ENCODE data around the gene CRYBB1.

The CRYBB1 gene

GRCh38 chr22:26574001-26574723 is 43.7 kb downstream of the CRYBB1 start:
- DNase-seq = no peak

- DNase-seq = no peak
Measured at GRCh38 chr22:26573026-26573662, 44.7 kb downstream of the CRYBB1 start.

GRCh38 chr22:26570864-26571525 is 46.8 kb downstream of the CRYBB1 start:
- no peak for DNase-seq

- peak; percentile 5 for DNase-seq
Measured at GRCh38 chr22:26570115-26570514, 47.7 kb downstream of the CRYBB1 start.

GRCh38 chr22:26568207-26568706 is 49.6 kb downstream of the CRYBB1 start:
- peak; percentile 73 for DNase-seq

- DNase-seq = no peak
Measured at GRCh38 chr22:26567610-26568009, 50.2 kb downstream of the CRYBB1 start.

- DNase-seq = no peak
Measured at GRCh38 chr22:26566994-26567393, 50.8 kb downstream of the CRYBB1 start.

- no peak for DNase-seq
Measured at GRCh38 chr22:26565889-26566288, 51.9 kb downstream of the CRYBB1 start.

GRCh38 chr22:26565181-26565580 is 52.6 kb downstream of the CRYBB1 start:
- DNase-seq = peak; percentile 2

- DNase-seq = no peak
Measured at GRCh38 chr22:26564672-26565071, 53.2 kb downstream of the CRYBB1 start.

- DNase-seq = no peak
Measured at GRCh38 chr22:26564181-26564580, 53.6 kb downstream of the CRYBB1 start.

- no peak for DNase-seq
Measured at GRCh38 chr22:26563022-26563421, 54.8 kb downstream of the CRYBB1 start.

GRCh38 chr22:26561756-26562417 is 55.9 kb downstream of the CRYBB1 start:
- no peak for DNase-seq

- DNase-seq = no peak
Measured at GRCh38 chr22:26559961-26560575, 57.8 kb downstream of the CRYBB1 start.

- DNase-seq = no peak
Measured at GRCh38 chr22:26558248-26558895, 59.5 kb downstream of the CRYBB1 start.

GRCh38 chr22:26556904-26557303 is 60.9 kb downstream of the CRYBB1 start:
- DNase-seq = no peak

GRCh38 chr22:26555478-26555877 is 62.3 kb downstream of the CRYBB1 start:
- DNase-seq = no peak

GRCh38 chr22:26554956-26555355 is 62.9 kb downstream of the CRYBB1 start:
- DNase-seq = no peak

GRCh38 chr22:26553056-26553752 is 64.6 kb downstream of the CRYBB1 start:
- DNase-seq = peak; percentile 44

- no peak for DNase-seq
Measured at GRCh38 chr22:26552466-26552865, 65.4 kb downstream of the CRYBB1 start.

GRCh38 chr22:26551568-26551967 is 66.3 kb downstream of the CRYBB1 start:
- no peak for DNase-seq
